ENCODE results near the gene NCOA7.

NCOA7 gene

GRCh38 chr6:125806813-125807212, 16.1 kb downstream of the NCOA7 start:
- H3K4me3 ChIP-seq (ENCODE audit: low read depth, low read length): no peak overlapping the region
- DNase-seq (ENCODE audit: low read depth): no peak
- TF ChIP-seq CTCF (IDR thresholded peaks at IDR 0.05; ENCODE audit: control insufficient read depth, extremely low read depth, insufficient read depth): no peak

GRCh38 chr6:125807293-125807692, 16.5 kb downstream of the NCOA7 start:
- no peak overlapping the region for H3K4me3 ChIP-seq (ENCODE audit: low read depth, low read length)
- no peak for DNase-seq (ENCODE audit: low read depth)
- TF ChIP-seq CTCF (IDR thresholded peaks at IDR 0.05; ENCODE audit: control insufficient read depth, extremely low read depth, insufficient read depth): no peak

GRCh38 chr6:125808060-125808459, 17.3 kb downstream of the NCOA7 start:
- no peak for DNase-seq (ENCODE audit: low read depth)
- no peak for TF ChIP-seq CTCF (IDR thresholded peaks at IDR 0.05; ENCODE audit: control insufficient read depth, extremely low read depth, insufficient read depth)
- no peak overlapping the region for H3K4me3 ChIP-seq (ENCODE audit: low read depth, low read length)

GRCh38 chr6:125808591-125808990, 17.8 kb downstream of the NCOA7 start:
- TF ChIP-seq CTCF (IDR thresholded peaks at IDR 0.05; ENCODE audit: control insufficient read depth, extremely low read depth, insufficient read depth): no peak
- DNase-seq (ENCODE audit: low read depth): no peak
- no peak overlapping the region for H3K4me3 ChIP-seq (ENCODE audit: low read depth, low read length)

- DNase-seq (ENCODE audit: low read depth): no peak
- H3K4me3 ChIP-seq (ENCODE audit: low read depth, low read length): no peak overlapping the region
- no peak for TF ChIP-seq CTCF (IDR thresholded peaks at IDR 0.05; ENCODE audit: control insufficient read depth, extremely low read depth, insufficient read depth)
These were observed 18.9 kb downstream of the NCOA7 start for GRCh38 chr6:125809570-125810170.

GRCh38 chr6:125810445-125810844, 19.7 kb downstream of the NCOA7 start:
- no peak for DNase-seq (ENCODE audit: low read depth)
- TF ChIP-seq CTCF (IDR thresholded peaks at IDR 0.05; ENCODE audit: control insufficient read depth, extremely low read depth, insufficient read depth): no peak
- H3K4me3 ChIP-seq (ENCODE audit: low read depth, low read length): no peak overlapping the region

- no peak for DNase-seq (ENCODE audit: low read depth)
- TF ChIP-seq CTCF (IDR thresholded peaks at IDR 0.05; ENCODE audit: control insufficient read depth, extremely low read depth, insufficient read depth): no peak
- H3K4me3 ChIP-seq (ENCODE audit: low read depth, low read length): no peak overlapping the region
These were observed 20.5 kb downstream of the NCOA7 start for GRCh38 chr6:125811259-125811658.
